NCI-H510A (cell line): Measurements from ENCODE around the gene NDUFA5.
"Not testable (repeated sequence)": the region's sequence is repeated elsewhere in the genome, so short reads cannot be mapped to it uniquely, and the experiment has no call there.

Experiments
- DNase-seq: peaks from one replicate; lab custom pipeline; 2025; lab: John Stamatoyannopoulos, UW

The NDUFA5 gene

DNA sequence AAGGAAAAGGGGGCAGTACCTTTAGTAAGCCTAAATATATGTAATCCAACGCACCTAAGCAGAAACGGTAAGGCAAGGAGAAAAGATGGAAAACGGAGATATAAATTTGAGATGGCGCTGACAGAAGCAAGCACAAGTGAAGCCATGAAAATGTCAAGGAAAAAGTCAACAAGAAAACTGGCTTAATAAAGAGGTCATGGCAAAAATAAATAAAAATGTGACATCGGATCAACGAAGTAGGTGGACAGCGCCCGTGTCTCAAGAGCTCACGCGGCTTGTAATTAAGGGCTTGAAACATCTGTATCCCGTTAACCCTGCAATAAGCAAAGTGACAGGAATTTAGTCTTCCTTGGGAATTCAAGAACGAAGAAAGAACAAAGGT is 611 bp downstream of the NDUFA5 start:
- no peak for DNase-seq

DNA sequence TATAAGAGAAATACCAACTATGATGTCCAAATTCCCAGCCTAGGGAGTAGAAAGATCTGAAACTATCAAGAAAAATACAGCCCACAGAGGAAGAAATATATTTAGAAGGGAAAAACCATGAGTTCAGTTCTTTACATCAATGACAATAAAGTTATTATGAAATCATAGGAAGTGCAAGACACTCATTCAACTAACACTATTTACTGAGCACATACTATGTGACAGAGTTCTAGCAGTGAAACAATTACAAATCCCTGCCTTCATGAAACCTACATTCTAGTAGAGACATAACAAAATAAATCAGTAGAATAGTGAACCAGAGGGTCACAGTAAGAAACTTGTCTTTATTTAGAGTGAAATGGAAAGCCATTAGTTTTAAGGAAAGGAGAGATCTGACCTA is 2.1 kb downstream of the NDUFA5 start:
- DNase-seq, result no peak

DNA sequence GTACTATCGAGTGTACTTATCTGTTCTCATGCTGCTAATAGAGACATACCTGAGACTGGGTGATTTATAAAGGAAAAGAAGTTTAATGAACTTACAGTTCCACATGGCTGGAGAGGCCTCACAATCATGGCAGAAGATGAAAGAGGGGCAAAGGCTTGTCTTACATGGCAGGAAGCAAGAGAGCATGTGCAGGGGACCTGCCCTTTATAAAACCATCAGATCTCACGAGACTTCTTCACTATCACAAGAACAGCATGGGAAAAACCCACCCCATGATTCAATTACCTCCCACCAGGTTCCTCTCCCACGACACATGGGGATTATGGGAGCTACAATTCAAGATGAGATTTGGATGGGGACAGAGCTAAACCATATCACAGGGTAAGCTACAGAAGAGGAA is 4.5 kb downstream of the NDUFA5 start:
- DNase-seq, result no peak

DNA sequence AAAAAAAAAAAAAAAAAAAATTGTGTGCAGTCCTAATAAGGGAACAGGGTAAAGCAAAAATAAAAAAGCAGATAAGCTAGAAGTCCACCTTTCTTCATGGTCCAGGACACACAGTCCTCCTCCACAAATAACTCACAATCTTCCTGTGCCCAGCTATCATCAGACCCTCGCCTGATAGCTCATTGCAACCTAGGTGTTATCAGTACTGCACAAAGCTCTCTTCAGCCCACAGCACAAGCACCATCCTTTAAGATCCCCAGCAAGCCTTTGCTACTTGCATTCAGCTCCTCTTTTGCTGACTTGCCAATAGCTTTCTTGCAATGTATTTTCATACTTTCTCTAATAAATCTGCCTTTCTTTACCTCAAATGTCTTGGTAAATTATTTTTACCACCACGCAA is 5.0 kb downstream of the NDUFA5 start:
- no peak for DNase-seq

DNA sequence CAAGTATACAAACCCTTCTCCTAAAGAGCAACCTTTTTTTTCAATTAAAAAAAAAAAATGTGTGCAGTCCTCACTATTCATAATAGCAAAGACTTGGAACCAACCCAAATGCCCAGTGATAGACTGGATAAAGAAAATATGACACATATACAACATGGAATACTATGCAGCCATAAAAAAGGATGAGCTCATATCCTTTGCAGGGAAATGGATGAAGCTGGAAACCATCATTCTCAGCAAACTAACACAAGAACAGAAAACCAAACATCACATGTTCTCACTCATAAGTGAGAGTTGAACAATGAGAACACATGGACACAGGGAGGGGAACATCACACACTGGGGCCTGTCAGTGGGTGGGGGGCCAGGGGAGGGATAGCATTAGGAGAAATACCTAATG is 5.5 kb downstream of the NDUFA5 start:
- not testable (repeated sequence) for DNase-seq

DNA sequence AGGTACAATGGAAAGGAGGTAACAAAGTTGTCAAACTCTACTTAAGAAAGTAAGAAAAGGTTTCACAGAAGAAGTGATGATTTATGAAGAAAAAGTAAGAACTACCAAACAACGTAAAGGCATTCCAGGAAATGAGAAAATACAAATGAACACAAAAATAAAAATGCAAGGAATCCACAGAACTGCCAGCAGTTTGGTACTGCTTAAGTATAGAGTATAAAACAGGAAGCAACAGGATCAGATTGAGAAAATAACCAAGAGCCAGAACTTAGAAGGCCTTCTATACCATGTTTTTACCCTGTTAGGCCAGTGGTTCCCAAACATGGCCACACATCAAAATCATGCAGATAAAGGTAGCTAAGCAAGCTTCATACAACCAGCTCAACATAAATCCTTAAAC is 9.2 kb downstream of the NDUFA5 start:
- no peak for DNase-seq

DNA sequence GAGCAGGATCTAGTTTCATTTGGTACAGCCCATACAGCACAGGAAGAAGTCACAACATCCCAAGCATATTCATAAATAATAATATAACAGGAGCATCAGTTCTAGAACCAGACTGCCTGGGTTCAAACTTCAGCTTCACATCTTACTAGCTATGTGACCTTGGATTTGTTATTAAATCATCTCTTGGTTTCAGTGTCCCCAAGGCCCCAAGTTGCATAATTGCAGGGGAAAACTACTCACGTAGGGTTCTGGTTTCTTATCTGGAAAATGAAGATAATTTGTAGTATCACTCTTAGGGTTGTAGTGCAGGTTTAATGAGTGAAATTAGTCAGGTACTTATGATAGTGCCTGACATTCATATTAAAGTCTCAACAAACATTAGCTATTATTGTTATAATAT is 17.7 kb downstream of the NDUFA5 start:
- no peak for DNase-seq

DNA sequence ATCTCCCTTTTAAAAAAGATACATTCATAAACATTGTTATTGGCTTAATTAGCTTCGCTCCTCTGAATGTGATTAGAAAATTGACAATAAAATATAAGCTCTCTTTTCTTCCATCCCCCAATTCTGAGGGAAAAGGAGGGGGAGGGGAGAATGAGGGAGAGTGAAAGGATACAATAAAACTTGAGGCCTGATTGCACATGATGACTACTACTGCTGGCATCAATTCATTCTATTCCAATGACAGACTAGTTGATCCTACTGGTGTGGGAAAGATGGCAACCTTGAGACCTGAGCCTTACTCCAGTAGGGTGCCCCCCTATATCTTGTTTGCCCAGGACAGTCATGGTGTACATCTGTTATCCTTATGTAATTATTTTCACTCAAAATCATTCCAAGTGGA is 18.7 kb downstream of the NDUFA5 start:
- DNase-seq, result no peak

DNA sequence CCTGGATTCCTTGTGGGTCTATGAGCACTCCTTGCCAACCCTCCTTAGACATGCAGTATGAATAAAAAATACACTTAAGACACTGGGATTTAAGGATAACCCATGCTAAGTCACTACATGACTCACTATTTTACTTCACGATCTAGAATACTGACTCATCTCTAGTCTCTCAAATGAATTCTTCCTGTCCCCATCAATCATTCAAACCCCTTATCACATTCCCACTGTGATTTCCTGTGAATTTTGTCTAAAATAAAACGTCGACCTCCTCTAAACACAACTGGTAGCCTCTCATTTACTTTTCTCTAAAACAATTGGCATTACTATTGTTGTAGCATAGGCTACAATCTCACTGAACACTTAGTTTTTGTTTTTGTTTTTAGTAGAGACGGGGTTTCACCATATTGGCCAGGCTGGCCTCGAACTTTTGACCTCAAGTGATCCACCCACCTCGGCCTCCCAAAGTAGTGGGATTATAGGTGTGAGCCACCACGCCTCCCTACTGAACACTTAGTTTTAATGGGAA is 19.4 kb downstream of the NDUFA5 start:
- no peak for DNase-seq

DNA sequence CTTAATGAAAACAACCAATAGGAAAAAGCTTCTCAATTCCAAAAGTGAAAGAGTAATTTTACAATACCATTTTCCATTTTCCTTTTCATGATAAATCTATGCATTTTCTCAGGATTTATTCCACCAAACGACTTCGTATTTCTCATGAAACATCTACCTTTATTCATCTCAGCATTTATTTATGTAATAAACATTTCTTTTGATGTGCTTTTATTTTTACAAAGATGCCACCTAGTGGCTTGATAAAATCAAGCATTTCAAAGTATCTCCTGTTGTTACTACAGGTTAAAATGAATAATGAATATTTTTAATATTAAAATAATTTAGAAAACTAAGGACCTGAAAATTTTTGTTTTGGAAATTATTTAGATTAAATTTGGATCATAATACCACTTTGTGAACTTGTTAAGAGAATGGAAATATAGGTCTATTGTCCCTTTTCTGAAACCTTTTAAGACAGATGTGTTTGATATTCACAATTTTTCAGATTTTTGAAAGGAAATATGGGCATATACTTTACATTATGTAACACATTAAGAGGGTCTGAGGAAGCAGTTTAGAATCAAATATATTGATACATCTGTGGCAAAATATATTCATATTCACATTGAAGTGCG is 20.5 kb downstream of the NDUFA5 start:
- no peak for DNase-seq

DNA sequence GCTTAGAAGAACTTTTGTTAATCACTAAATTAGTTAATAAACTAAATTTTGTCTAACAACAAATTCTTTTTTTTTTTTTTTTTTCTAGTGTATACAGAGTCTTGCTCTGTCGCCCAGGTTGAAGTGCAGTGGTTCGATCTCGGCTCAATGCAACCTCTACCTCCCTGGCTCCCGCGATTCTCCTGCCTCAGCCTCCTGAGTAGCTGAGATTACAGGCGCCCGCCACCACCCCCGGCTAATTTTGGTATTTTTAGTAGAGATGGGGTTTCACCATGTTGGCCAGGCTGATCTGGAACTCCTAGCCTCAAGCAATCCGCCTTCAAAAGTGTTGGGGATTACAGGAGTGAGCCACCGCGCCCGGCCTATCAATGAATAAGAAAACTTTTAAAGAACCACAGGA is 22.1 kb downstream of the NDUFA5 start:
- DNase-seq, result no peak

DNA sequence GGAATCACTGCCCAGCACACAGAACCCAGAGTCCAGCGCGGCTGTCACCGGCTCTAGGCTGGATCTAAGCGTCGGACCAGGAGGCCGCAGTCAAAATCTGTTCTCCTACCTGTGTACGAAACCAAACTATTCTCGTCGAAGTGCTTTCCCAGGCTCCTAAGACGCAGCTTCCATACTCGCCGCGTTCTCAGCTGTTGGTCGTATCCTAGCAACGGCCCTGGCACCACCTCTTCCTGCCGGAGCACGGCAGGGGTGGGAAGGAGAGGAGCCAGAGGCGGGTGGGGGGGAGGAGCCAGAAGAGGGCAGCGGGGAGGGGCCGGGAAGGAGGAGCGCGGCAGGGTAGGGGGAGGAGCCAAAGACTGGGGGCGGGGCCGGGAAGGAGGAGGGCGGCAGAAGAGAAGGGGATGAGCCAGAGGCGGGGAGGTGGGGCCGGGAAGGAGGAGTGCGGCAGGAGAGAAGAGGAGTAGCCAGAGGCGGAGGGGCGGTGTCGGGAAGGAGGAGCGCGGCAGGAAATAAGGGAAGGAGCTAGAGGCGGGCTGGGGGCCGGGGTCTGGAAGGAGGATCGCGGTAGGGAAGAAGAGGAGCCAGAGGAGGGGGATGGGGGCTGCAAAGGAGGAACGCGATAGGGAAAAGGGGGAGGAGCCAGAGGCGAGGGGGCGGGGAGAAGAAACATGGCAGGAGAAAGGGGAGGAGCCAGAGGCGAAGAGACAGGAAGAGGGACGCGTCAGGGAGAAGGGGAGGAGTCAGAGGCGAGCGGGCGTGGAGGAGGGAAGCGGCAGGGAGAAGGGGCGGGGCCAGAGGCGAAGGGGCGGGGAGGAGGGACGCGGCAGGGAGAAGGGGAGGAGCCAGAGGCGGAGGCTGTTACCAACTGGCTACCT is 23.0 kb downstream of the NDUFA5 start, which contains the start of gene IQUB:
TSS of gene IQUB (minus strand) at position 213 of the 878 bp plus-strand sequence. CDS start 22,255 bp downstream, outside the sequence.
- peak; percentile 90 for DNase-seq

DNA sequence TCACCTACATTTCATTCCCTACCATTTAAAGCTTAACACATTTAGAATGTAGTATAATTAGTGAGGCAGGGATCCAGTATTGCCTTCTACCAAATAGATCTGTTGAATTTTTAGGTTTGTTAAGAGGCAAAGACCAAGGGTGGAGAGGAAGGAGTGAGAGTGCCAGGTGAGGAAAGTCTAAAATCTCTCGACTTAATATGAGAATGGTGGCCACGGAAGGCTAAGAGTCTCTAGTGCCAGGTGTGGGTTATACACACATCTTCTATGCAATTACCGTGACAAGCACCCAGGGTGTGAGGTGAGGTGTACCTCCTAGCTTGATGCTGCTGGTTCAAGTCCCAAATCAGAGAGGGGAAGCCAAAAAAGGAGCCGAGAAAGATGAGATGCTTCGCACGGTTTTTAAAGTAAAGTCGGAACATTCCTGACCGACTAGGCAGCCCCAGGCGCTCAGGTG is 23.7 kb downstream of the NDUFA5 start:
- DNase-seq, result no peak

DNA sequence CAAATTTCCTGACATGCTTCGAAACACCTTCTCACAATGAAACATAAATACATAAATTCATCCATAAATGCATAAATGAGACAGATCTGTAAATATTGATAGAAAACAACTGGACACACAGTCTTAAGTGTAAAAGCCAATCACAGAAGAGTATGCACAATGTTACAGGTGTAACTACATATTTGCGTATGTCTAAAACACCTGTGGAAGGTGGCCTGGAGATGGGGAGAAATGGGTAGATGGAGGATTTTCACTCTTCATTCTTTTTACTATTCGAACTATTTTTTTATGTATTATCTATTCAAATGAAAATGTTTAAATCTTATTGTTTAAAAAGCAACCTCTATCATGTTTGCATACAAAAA is 24.1 kb downstream of the NDUFA5 start:
- no peak for DNase-seq

DNA sequence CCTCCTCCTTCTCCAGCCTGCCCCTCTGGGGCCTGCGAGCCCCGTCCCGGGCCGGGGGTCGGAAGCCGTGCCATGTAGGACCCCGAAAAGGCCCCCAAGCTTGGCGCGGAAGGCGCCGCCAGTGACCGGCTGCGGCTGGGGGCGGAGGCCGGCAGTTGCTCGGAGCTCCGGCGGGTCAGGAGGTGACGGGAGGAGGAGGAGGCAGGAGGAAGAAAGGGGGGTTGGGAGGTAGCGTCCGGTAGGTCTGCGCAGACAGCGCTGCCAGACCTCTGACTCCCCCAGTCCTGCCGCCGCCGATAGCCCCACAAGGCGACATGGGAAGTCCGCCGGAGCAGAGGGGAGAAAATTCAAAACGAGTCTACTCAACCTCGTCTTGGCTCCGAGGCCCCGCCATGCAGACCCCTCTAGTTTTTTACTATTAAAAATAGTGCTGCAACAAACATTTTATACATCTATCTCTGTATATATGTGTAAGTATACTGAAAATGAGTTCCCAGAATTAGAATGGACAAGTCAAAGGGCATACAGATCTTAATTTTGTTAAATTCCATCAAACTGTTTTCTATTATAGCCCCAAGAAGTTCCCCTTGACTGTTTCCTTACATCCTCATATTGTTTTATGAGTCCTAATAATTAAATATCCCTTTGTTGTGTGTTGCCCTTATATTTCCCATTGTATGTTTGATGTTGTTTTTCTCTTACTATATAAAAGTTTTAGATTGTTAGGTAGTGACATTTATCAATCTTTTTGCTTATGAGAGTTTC is 24.6 kb downstream of the NDUFA5 start:
- not testable (repeated sequence) for DNase-seq

DNA sequence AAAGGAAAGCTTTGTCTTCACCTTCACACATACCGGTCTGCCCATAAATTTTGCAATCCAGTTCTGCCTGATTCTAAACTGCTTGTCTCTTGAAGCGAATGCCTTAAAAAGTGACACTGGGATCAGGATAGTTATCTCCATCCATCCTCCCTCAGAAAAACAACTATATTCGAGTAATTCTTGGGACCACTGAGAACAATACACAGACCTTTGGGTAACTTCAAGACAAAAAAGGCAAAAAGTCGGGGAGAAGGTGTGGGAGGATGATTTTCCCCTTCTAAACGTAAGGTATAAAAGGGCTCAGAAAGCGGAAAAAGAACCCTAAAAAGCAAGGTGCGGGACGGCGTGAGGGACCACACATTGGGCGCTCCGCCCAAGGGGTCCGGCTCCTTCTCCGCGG is 25.3 kb downstream of the NDUFA5 start:
- DNase-seq, result not testable (repeated sequence)

DNA sequence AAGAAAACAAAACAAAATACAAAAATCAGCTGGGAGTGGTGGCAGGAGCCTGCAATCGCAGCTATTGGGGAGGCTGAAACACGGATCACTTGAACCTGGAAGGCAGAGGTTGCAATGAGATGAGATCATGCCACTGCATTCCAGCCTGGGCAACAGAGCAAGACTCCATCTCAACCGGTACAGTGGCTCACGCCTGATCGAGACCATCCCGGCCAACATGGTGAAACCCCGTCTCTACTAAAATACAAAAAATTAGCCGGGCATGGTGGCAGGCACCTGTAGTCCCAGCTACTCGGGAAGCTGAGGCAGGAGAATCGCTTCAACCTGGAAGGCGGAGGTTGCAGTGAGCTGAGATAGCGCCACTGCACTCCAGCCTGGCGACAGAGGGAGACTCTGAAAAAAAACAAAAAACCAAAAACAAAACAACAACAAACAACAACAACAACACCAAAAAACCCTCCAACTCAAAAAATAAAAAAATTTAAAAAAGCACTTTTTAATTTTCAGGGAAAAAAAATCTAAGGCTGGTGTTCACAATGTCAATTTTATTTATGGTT is 27.5 kb downstream of the NDUFA5 start:
- DNase-seq, result not testable (repeated sequence)

DNA sequence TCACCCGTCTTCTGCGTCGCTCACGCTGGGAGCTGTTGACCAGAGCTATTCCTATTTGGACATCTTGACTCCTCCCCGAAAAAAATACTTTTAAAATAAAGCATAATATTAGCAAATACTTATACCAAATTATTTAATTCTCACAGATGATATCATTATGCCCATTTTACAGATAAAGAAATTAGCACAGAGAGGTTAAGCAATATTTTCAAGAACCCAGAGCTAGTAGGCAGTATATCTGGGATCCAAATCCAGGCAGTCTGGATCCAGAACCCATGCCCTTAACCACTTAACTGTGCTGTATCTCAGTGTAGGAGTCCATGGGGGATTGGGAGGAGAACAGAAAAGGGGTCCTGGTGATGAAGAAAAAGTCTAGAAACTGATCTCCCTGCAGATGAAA is 29.4 kb downstream of the NDUFA5 start:
- no peak for DNase-seq

DNA sequence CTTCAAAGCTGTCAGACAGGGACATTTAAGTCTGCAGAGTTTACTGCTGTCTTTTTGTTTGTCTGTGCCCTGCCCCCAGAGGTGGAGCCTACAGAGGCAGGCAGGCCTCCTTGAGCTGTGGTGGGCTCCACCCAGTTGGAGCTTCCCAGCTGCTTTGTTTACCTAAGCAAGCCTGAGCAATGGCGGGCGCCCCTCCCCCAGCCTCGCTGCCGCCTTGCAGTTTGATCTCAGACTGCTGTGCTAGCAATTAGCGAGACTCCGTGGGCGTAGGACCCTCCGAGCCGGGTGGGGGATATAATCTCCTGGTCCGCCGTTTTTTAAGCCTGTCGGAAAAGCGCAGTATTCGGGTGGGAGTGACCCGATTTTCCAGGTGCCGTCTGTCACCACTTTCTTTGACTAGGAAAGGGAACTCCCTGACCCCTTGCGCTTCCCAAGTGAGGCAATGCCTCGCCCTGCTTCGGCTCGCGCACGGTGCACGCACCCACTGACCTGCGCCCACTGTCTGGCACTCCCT is 29.8 kb downstream of the NDUFA5 start:
- not testable (repeated sequence) for DNase-seq

DNA sequence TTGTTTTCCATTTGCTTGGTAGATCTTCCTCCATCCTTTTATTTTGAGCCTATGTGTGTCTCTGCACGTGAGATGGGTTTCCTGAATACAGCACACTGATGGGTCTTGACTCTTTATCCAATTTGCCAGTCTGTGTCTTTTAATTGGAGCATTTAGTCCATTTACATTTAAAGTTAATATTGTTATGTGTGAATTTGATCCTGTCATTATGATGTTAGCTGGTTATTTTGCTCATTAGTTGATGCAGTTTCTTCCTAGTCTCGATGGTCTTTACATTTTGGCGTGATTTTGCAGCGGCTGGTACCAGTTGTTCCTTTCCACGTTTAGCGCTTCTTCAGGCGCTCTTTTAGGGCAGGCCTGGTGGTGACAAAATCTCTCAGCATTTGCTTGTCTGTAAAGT is 31.1 kb downstream of the NDUFA5 start:
- not testable (repeated sequence) for DNase-seq

DNA sequence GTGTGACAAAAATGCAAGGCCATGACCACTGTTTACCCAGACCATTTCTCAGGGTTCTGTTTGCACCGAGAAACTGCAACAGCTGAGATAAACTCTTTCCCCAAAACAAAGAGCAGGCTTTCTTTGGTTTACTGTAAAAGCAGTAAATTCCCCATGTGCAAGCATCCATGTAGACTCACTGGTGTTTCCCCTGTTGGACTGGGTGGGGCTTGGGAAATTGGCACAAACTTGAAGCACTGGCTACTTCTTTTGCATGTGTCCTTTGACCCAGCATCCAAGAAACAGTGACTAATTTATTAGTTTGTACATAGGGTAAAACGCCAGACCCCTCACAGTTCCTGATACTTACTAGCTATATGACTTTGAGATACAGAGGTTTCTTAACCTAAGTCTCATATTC is 35.6 kb downstream of the NDUFA5 start:
- no peak for DNase-seq

DNA sequence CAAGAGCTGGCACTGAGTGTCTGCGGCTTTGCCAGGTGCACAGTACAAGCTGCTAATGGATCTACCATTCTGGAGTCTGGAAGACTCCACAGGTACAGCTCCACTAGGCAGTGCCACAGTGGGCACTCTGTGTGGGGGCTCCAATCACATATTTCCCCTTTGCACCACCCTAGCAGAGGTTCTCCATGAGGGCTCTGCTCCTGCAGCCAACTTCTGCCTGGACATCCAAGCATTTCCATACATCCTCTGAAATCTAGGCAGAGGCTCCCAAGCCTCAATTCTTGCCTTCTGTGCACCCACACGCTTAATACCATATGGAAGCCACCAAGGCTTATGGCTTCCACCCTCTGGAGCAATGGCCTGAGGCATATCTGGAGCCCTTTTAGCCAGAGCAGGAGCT is 52.4 kb downstream of the NDUFA5 start:
- DNase-seq, result no peak
